Measurements from ENCODE around the gene FBXL15. TPM values are rescaled to one million over a fixed set of nuclear protein-coding genes. Genes with fewer than 3 reads are reported as not detected.
"Not testable (repeated sequence)": the region's sequence is repeated elsewhere in the genome, so short reads cannot be mapped to it uniquely, and the experiment has no call there.

Gene FBXL15
- total RNA-seq, 1 donor from 2014 or later: 8.7 TPM

GRCh38 chr10:102431452-102432124, 11.0 kb downstream of the FBXL15 start:
- DNase-seq (ENCODE audit: low spot score): no peak

GRCh38 chr10:102432162-102432950, 11.7 kb downstream of the FBXL15 start, which contains the start of gene CUEDC2:
Gene CUEDC2 (minus strand): TSS chr10:102432574. CDS start chr10:102425188, 7,386 bp downstream.
- DNase-seq (ENCODE audit: low spot score): peak; percentile 96

GRCh38 chr10:102433619-102434046, 13.0 kb downstream of the FBXL15 start:
- no peak for DNase-seq (ENCODE audit: low spot score)

GRCh38 chr10:102434394-102435132, 13.9 kb downstream of the FBXL15 start:
- DNase-seq (ENCODE audit: low spot score): no peak

GRCh38 chr10:102435133-102435497, 14.5 kb downstream of the FBXL15 start:
- no peak for DNase-seq (ENCODE audit: low spot score)

GRCh38 chr10:102435529-102436233, 15.0 kb downstream of the FBXL15 start:
- DNase-seq (ENCODE audit: low spot score): no peak

GRCh38 chr10:102436312-102436711, 15.7 kb downstream of the FBXL15 start:
- no peak for DNase-seq (ENCODE audit: low spot score)

- no peak for DNase-seq (ENCODE audit: low spot score)
Measured at GRCh38 chr10:102437515-102437914, 16.9 kb downstream of the FBXL15 start.

- no peak for DNase-seq (ENCODE audit: low spot score)
Measured at GRCh38 chr10:102438374-102438773, 17.7 kb downstream of the FBXL15 start.

- no peak for DNase-seq (ENCODE audit: low spot score)
Measured at GRCh38 chr10:102444851-102445250, 24.2 kb downstream of the FBXL15 start.

- peak; percentile 87 for DNase-seq (ENCODE audit: low spot score)
Measured at GRCh38 chr10:102449321-102450123, 28.9 kb downstream of the FBXL15 start.

GRCh38 chr10:102450124-102450373, 29.4 kb downstream of the FBXL15 start:
- DNase-seq (ENCODE audit: low spot score): no peak

- peak; percentile 87 for DNase-seq (ENCODE audit: low spot score)
Measured at GRCh38 chr10:102450374-102451104, 29.9 kb downstream of the FBXL15 start.

- no peak for DNase-seq (ENCODE audit: low spot score)
Measured at GRCh38 chr10:102451105-102451969, 30.7 kb downstream of the FBXL15 start, which contains the start of gene C10orf95. Gene C10orf95 (minus strand): TSS chr10:102451543. CDS start chr10:102451093, 450 bp downstream.

- no peak for DNase-seq (ENCODE audit: low spot score)
Measured at GRCh38 chr10:102452672-102453340, 32.2 kb downstream of the FBXL15 start.

- DNase-seq (ENCODE audit: low spot score): no peak
Measured at GRCh38 chr10:102453502-102453901, 32.9 kb downstream of the FBXL15 start.

GRCh38 chr10:102454662-102455487, 34.2 kb downstream of the FBXL15 start:
- DNase-seq (ENCODE audit: low spot score): not testable (repeated sequence)
